ENCODE data around the gene CADPS2.
"Not testable (repeated sequence)": the region's sequence is repeated elsewhere in the genome, so short reads cannot be mapped to it uniquely, and the experiment has no call there.

The CADPS2 gene

DNA sequence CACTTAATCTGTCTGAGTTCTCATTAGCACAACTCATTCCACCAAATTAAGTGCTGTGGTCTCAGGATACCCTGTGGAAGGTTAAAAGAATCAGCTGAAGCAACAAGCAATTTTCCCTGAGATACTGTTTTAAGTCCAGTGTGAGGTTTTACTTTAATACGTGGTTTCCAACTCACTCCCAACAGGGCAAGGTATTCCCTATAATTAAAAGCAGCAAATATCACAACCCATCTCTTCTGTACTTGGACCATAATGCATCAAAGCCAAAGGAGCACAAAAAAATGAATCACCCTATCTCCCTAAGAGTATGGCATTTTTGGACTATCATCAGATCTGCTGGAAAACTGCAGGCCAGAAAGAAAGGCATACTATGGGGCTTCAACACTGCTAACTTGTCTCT, 4.9 kb downstream of the CADPS2 start:
- Mint-ChIP-seq H3K9me3 (no peaks in the 10 kb centered on the region), H3K4me1 (no peaks in the 10 kb centered on the region), H3K4me3 (no peak overlapping the region), H3K27ac (no peak overlapping the region), H3K36me3 (no peaks in the 10 kb centered on the region)
- no peak for ATAC-seq
- DNase-seq (ENCODE audit: low spot score in 2 of 2), result no peak

GRCh38 chr7:122869260-122869659, 17.0 kb downstream of the CADPS2 start:
- Mint-ChIP-seq H3K36me3 (no peaks in the 10 kb centered on the region), H3K9me3 (peaks cover 32% of the 10 kb centered on the region), H3K4me1 (no peaks in the 10 kb centered on the region), H3K4me3 (no peak overlapping the region), H3K27ac (no peak overlapping the region)
- DNase-seq (ENCODE audit: low spot score in 2 of 2) (no peak), ATAC-seq (no peak)

DNA sequence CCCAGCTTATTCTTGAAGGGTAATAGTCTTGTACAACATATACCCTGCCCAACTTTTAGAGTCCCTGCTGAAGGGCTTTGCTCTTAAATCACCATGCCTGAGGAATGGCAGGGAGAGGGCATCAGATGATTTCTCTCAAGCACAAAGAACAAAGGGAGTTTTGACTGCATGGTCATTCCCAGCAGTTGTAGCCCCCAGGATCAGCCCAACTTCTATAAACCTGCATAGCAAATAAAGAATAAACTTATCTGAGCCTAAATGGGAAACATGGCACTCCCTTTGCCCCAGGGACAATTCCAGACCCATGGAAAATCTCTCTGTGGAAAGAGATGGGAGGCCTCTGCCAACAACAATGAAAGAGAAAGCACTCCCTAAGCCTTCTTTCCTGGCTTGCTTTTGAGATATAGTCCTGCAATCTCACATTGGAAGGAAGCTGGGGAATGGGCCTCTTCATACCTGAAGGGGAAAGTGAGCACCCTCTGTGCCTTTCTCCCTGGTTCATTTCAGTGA, 18.7 kb downstream of the CADPS2 start:
- DNase-seq (ENCODE audit: low spot score in 2 of 2) (no peak), ATAC-seq (no peak)
- no peak overlapping the region for H3K4me3 Mint-ChIP-seq
- peaks cover 32% of the 10 kb centered on the region for H3K9me3 Mint-ChIP-seq
- H3K36me3 Mint-ChIP-seq, result no peaks in the 10 kb centered on the region
- no peak overlapping the region for H3K27ac Mint-ChIP-seq
- no peaks in the 10 kb centered on the region for H3K4me1 Mint-ChIP-seq

GRCh38 chr7:122864838-122865237, 21.4 kb downstream of the CADPS2 start:
- H3K4me1 Mint-ChIP-seq, result no peaks in the 10 kb centered on the region
- no peaks in the 10 kb centered on the region for H3K36me3 Mint-ChIP-seq
- DNase-seq (ENCODE audit: low spot score in 2 of 2), result no peak
- H3K9me3 Mint-ChIP-seq, result peaks cover 25% of the 10 kb centered on the region
- no peak overlapping the region for H3K27ac Mint-ChIP-seq
- H3K4me3 Mint-ChIP-seq, result no peak overlapping the region
- no peak for ATAC-seq

DNA sequence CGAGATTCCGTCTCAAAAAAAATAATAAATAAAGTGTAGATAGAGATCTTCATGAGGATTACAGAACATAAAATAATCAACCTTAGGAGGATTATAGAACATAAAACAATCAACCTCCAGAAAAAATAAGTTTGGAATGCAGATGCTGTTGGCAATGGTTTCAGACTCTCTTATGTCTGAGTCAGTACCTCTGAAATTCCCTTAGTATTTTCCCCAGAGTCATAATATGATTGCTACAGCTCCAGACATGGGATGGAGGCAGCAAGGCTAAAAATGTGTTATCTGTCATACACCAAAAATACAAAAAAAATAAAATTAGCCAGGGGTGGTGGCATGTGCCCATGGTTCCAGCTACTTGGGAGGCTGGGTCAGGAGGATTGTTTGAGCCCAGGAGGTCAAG, 22.2 kb downstream of the CADPS2 start:
- H3K27ac Mint-ChIP-seq, result no peak overlapping the region
- no peak for ATAC-seq
- DNase-seq (ENCODE audit: low spot score in 2 of 2), result no peak
- H3K4me3 Mint-ChIP-seq, result no peak overlapping the region
- H3K9me3 Mint-ChIP-seq, result peaks cover 18% of the 10 kb centered on the region
- H3K36me3 Mint-ChIP-seq, result no peaks in the 10 kb centered on the region
- no peaks in the 10 kb centered on the region for H3K4me1 Mint-ChIP-seq

DNA sequence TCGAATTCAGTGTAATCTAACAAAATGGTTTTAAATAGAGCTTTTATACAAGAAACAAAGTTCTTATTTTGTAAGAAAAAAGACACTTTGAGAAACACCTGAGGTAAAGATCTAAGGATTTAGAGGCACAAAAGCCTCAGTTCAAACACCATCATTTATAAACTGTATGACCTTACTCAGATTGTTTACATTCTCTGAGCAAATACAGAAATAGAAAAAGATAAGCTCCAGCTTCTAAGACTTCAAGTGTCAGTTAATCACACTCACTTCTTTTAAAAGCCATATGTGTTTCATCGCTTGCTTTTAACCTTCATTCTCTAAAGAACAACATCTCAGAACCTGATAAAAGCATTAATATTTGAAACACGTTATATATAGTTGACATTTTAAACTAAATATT, 27.9 kb downstream of the CADPS2 start:
- ATAC-seq, result no peak
- no peak for DNase-seq (ENCODE audit: low spot score in 2 of 2)
- Mint-ChIP-seq H3K4me3 (no peak overlapping the region), H3K9me3 (peaks cover 3% of the 10 kb centered on the region), H3K4me1 (no peaks in the 10 kb centered on the region), H3K27ac (no peak overlapping the region), H3K36me3 (no peaks in the 10 kb centered on the region)

DNA sequence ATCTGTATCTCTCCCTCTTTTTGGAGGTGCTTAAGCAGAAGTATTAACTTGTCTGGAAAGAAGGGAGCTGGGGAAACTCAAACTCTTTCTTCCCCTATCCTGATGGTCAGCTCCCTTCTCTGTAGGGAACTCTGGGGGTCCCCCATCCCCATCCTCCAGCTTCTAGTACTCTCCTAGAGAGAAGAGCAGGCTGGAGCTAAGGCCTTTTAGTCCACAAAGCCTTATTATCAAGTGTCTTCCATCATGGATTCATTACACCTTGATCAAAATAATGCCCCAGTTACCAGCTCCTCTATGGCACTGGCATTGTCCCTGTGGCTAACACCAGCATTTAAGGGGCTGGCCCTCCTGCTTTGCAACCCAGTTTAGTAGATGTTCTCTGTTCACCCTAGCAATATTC, 35.7 kb downstream of the CADPS2 start:
- DNase-seq (ENCODE audit: low spot score in 2 of 2) (no peak), ATAC-seq (no peak)
- H3K36me3 Mint-ChIP-seq, result no peaks in the 10 kb centered on the region
- no peak overlapping the region for H3K4me3 Mint-ChIP-seq
- peaks cover 15% of the 10 kb centered on the region for H3K9me3 Mint-ChIP-seq
- no peak overlapping the region for H3K27ac Mint-ChIP-seq
- H3K4me1 Mint-ChIP-seq, result no peaks in the 10 kb centered on the region

GRCh38 chr7:122849957-122850328, 36.3 kb downstream of the CADPS2 start:
- Mint-ChIP-seq H3K36me3 (no peaks in the 10 kb centered on the region), H3K4me3 (no peak overlapping the region), H3K4me1 (no peaks in the 10 kb centered on the region), H3K9me3 (peaks cover 15% of the 10 kb centered on the region), H3K27ac (no peak overlapping the region)
- ATAC-seq, result no peak
- no peak for DNase-seq (ENCODE audit: low spot score in 2 of 2)

DNA sequence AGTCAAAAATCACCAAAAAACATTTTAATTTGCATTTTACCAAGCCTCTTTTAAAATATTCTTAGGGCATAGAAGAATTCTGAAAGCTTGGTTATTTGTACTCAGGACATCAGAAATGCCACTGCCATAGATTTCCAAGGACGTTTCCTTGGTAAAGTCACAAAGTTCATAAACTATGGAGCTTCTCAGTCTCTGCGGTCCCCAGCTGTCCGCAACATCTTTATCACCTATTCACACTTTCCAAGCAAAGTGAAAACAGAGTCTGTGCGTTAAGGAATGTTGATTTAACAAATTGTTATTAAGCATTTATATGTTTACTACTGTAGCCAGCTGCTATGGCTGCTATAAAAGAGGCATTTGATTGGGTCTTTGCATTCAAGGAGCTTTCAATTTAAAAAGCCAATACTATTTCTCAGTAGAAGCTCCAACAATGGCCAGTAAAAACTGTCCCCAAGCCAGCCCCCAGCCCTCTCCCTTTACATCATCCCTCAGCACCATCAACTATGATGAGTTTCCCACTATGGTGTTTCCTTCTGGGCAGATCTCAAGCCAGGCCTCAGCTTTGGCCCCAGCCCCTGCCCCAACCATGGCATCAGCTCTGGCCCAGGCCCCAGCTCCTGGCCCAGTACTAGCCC, 36.8 kb downstream of the CADPS2 start:
- H3K36me3 Mint-ChIP-seq, result no peaks in the 10 kb centered on the region
- ATAC-seq (no peak), DNase-seq (ENCODE audit: low spot score in 2 of 2) (no peak)
- peaks cover 15% of the 10 kb centered on the region for H3K9me3 Mint-ChIP-seq
- no peak overlapping the region for H3K27ac Mint-ChIP-seq
- H3K4me1 Mint-ChIP-seq, result no peaks in the 10 kb centered on the region
- H3K4me3 Mint-ChIP-seq, result no peak overlapping the region

DNA sequence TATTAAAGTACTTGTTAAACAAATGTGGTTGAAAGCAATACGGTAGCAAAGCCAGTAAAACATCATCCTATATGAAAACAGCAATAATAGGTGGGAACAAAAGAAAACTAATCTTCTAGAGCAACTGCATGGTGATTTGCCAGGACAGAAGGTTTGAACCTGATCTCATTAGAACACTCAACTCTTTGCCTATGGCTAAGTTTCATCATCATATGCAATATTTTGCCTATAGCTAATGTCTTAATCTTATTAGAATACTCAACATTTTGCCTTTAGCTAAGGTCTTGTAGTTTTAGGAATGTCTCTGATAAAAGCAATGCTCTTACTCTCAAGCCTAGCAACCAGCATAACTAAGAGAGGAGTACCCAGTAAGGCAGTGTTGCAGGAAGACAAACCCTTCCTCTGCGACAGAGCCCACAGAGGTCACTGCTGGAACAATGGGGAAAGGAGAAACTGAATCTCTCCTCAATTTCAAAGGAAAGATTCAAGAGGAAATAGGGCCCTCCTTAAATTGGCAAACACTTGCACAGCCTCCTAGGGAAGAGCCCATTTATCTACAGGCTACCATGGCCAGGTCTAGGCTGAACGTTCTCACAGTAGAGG, 38.3 kb downstream of the CADPS2 start:
- ATAC-seq, result no peak
- Mint-ChIP-seq H3K4me1 (no peaks in the 10 kb centered on the region), H3K36me3 (no peaks in the 10 kb centered on the region), H3K9me3 (peaks cover 19% of the 10 kb centered on the region), H3K27ac (no peak overlapping the region), H3K4me3 (no peak overlapping the region)
- DNase-seq (ENCODE audit: low spot score in 2 of 2), result no peak

- Mint-ChIP-seq H3K4me1 (no peaks in the 10 kb centered on the region), H3K36me3 (no peaks in the 10 kb centered on the region), H3K4me3 (no peak overlapping the region), H3K27ac (no peak overlapping the region), H3K9me3 (peaks cover 15% of the 10 kb centered on the region)
- DNase-seq (ENCODE audit: low spot score in 2 of 2) (no peak), ATAC-seq (no peak)
These were observed 39.7 kb downstream of the CADPS2 start for GRCh38 chr7:122846591-122846990.

DNA sequence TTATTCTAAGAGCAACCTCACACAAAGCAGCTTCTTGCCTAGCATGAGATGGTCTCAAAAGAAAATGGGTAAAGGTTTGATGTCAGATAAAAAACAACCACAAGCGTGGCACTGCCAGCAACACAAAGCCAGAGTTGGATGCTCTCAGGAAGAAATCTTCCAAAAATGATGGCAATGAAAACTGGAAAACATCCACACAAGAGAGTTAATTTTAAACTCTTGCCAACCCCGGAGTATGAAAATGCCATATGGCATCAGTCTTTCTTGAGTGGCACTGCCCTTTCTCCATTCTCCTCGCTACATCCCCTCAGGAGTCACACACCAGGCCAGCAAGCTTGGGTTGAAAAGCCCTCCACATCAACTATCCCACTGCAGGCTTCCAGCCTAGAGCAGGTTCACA, 41.0 kb downstream of the CADPS2 start:
- H3K4me3 Mint-ChIP-seq, result no peak overlapping the region
- ATAC-seq, result no peak
- no peak overlapping the region for H3K27ac Mint-ChIP-seq
- H3K9me3 Mint-ChIP-seq, result peaks cover 10% of the 10 kb centered on the region
- no peak for DNase-seq (ENCODE audit: low spot score in 2 of 2)
- no peaks in the 10 kb centered on the region for H3K36me3 Mint-ChIP-seq
- no peaks in the 10 kb centered on the region for H3K4me1 Mint-ChIP-seq

DNA sequence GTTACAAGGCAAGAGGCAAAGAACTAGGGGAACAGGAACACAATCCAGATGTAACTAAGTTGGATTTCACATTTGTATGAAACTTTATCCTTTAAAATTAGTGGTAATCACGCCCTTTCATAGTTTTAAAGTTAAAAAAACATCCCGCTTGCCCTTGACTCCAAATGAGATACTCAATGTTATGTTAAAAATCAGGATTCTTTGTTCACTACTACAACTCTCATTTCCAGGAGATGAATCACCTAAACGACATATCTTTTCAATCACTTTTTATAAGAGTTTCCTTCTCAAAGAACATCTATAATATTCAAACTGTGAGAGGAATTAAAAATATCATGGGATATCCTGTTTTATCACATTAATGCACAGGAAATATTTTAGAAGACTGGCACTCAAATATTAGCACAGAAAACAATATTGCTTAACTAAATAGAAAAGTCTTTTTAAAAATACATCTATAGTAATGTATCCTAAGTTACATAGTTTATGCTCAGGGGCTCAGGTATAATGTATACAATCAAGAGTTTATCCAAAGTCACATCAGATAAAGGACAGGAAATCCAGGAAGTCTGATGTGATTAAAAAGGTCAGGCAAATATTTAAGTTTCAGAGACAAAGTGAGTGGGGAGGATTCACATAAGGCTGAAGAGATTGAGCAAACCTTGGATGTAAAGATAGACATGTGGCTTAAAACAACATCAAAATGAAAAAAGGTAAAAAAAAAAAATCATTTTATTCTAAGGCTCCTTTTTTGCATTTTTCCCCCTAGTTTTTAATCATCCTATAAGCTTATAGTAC, 41.9 kb downstream of the CADPS2 start:
- H3K9me3 Mint-ChIP-seq, result peaks cover 10% of the 10 kb centered on the region
- no peak overlapping the region for H3K27ac Mint-ChIP-seq
- DNase-seq (ENCODE audit: low spot score in 2 of 2), result no peak
- no peaks in the 10 kb centered on the region for H3K36me3 Mint-ChIP-seq
- ATAC-seq, result no peak
- H3K4me3 Mint-ChIP-seq, result no peak overlapping the region
- no peaks in the 10 kb centered on the region for H3K4me1 Mint-ChIP-seq

GRCh38 chr7:122842971-122843370, 43.3 kb downstream of the CADPS2 start:
- DNase-seq (ENCODE audit: low spot score in 2 of 2) (no peak), ATAC-seq (no peak)
- H3K4me1 Mint-ChIP-seq, result no peaks in the 10 kb centered on the region
- H3K4me3 Mint-ChIP-seq, result no peak overlapping the region
- H3K27ac Mint-ChIP-seq, result no peak overlapping the region
- no peaks in the 10 kb centered on the region for H3K36me3 Mint-ChIP-seq
- H3K9me3 Mint-ChIP-seq, result peaks cover 10% of the 10 kb centered on the region

GRCh38 chr7:122836286-122836685, 50.0 kb downstream of the CADPS2 start:
- H3K27ac Mint-ChIP-seq; ATAC-seq; H3K4me3 Mint-ChIP-seq; H3K4me1 Mint-ChIP-seq; H3K36me3 Mint-ChIP-seq; DNase-seq (ENCODE audit: low spot score in 2 of 2): not testable (repeated sequence)
- peaks cover 15% of the 10 kb centered on the region for H3K9me3 Mint-ChIP-seq

DNA sequence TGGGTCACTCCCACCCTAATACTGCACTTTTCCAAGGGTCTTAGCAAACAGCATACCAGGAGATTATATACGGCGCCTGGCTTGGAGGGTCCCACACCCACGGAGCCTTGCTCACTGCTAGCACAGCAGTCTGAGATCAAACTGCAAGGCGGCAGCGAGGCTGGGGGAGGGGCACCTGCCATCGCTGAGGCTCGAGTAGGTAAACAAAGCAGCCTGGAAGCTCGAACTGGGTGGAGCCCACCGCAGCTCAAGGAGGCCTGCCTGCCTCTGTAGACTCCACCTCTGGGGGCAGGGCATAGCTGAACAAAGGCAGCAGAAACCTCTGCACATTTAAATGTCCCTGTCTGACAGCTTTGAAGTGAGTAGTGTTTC, 51.7 kb downstream of the CADPS2 start:
- not testable (repeated sequence) for ATAC-seq, H3K4me3 Mint-ChIP-seq

More for the DNA sequence above, 51.7 kb downstream of the CADPS2 start:
- H3K9me3 Mint-ChIP-seq, result peaks cover 15% of the 10 kb centered on the region
- not testable (repeated sequence) for DNase-seq (ENCODE audit: low spot score in 2 of 2); H3K4me1 Mint-ChIP-seq; H3K27ac Mint-ChIP-seq; H3K36me3 Mint-ChIP-seq
